H9 (cell line): ENCODE results near the gene CLPSL2. TPM values are rescaled to one million over a fixed set of nuclear protein-coding genes. Genes with fewer than 3 reads are reported as not detected.

ENCODE experiments used
- DNase-seq: peaks from one replicate; pipeline ENCODE4 v3.0.0-alpha.2; 2017
- H2AFZ ChIP-seq: one replicate; pipeline ENCODE4 v1.6.1; 2013; ENCODE audit warnings: mild to moderate bottlenecking, low read length, control low read depth, moderate library complexity
- H2AK5ac ChIP-seq: 2 replicates; pipeline ENCODE4 v1.6.1; 2013; ENCODE audit warnings: low read length, control low read depth, mixed read lengths; ENCODE audit not compliant: insufficient read length
- H2BK120ac ChIP-seq: one replicate; pipeline ENCODE4 v1.6.1; 2013; ENCODE audit warnings: low read depth, mild to moderate bottlenecking, low read length, control low read depth, inconsistent platforms; ENCODE audit not compliant: poor library complexity, severe bottlenecking
- H2BK12ac ChIP-seq: 2 replicates; pipeline ENCODE4 v1.6.1; 2013; ENCODE audit warnings: low read length, control low read depth, mixed read lengths, low read depth; ENCODE audit not compliant: insufficient read length
- H2BK15ac ChIP-seq: 2 replicates; pipeline ENCODE4 v1.6.1; 2013; ENCODE audit warnings: low read depth, low read length, control low read depth
- H2BK20ac ChIP-seq: one replicate; pipeline ENCODE4 v1.6.1; 2013; ENCODE audit warnings: low read depth, mild to moderate bottlenecking, low read length, control low read depth, inconsistent platforms; ENCODE audit not compliant: poor library complexity, severe bottlenecking
- H2BK5ac ChIP-seq: 2 replicates; pipeline ENCODE4 v1.6.1; 2013; ENCODE audit warnings: low read length, control low read depth, mixed read lengths; ENCODE audit not compliant: insufficient read length
- H3K14ac ChIP-seq: 2 replicates; pipeline ENCODE4 v1.6.1; 2013; ENCODE audit warnings: low read length, control low read depth; ENCODE audit not compliant: insufficient read depth
- H3K18ac ChIP-seq: 2 replicates; pipeline ENCODE4 v1.6.1; 2013; ENCODE audit warnings: low read depth, mild to moderate bottlenecking, mixed read lengths, low read length, control low read depth; ENCODE audit not compliant: insufficient read length
- H3K23ac ChIP-seq: 2 replicates; pipeline ENCODE4 v1.6.1; 2013; ENCODE audit warnings: low read length, control low read depth, mixed read lengths, low read depth; ENCODE audit not compliant: insufficient read length
- H3K23me2 ChIP-seq: 2 replicates; pipeline ENCODE4 v1.6.1; 2013; ENCODE audit warnings: low read depth, mild to moderate bottlenecking, mixed read lengths, low read length, control low read depth; ENCODE audit not compliant: insufficient read length, poor library complexity, severe bottlenecking
- H3K27ac ChIP-seq: 2 replicates; pipeline ENCODE4 v1.5.1; 2013; ENCODE audit warnings: low read length, control low read depth, mixed read lengths, low read depth; ENCODE audit not compliant: insufficient read length
- H3K27me3 ChIP-seq: 2 replicates; pipeline ENCODE4 v1.6.1; 2013; ENCODE audit warnings: low read length, control low read depth, inconsistent platforms; ENCODE audit not compliant: insufficient read depth
- H3K4ac ChIP-seq: 2 replicates; pipeline ENCODE4 v1.6.1; 2013; ENCODE audit warnings: low read depth, mild to moderate bottlenecking, control low read depth, inconsistent platforms, low read length, moderate library complexity
- H3K4me1 ChIP-seq: 2 replicates; pipeline ENCODE4 v1.6.1; 2013; ENCODE audit warnings: low read length, control low read depth, inconsistent platforms; ENCODE audit not compliant: insufficient read depth
- H3K4me2 ChIP-seq: 2 replicates; pipeline ENCODE4 v1.6.1; 2013; ENCODE audit warnings: low read length, control low read depth, mixed read lengths; ENCODE audit not compliant: insufficient read length, insufficient read depth
- H3K56ac ChIP-seq: 2 replicates; pipeline ENCODE4 v1.6.1; 2013; ENCODE audit warnings: low read depth, mild to moderate bottlenecking, mixed read lengths, low read length, control low read depth; ENCODE audit not compliant: insufficient read length
- H3K79me1 ChIP-seq: 2 replicates; pipeline ENCODE4 v1.6.1; 2013; ENCODE audit warnings: low read depth, mild to moderate bottlenecking, moderate library complexity, low read length, control low read depth, inconsistent platforms; ENCODE audit not compliant: insufficient read depth, poor library complexity, severe bottlenecking
- H3K79me2 ChIP-seq: 2 replicates; pipeline ENCODE4 v1.6.1; 2013; ENCODE audit warnings: low read length, control low read depth, inconsistent platforms; ENCODE audit not compliant: insufficient read depth
- H3K9ac ChIP-seq: 2 replicates; pipeline ENCODE4 v1.6.1; 2013; ENCODE audit warnings: low read length, control low read depth, mixed read lengths; ENCODE audit not compliant: insufficient read length; ENCODE audit errors: extremely low read depth
- H3K9me3 ChIP-seq: one replicate; pipeline ENCODE4 v1.6.1; 2013; ENCODE audit warnings: low read depth, low read length, inconsistent platforms; ENCODE audit not compliant: control insufficient read depth
- H3T11ph ChIP-seq: one replicate; pipeline ENCODE4 v1.6.1; 2013; ENCODE audit warnings: mild to moderate bottlenecking, low read length, control low read depth, inconsistent platforms
- H4K20me1 ChIP-seq: one replicate; pipeline ENCODE4 v1.6.1; 2013; ENCODE audit not compliant: control insufficient read depth, insufficient read length, insufficient read depth
- H4K5ac ChIP-seq: 2 replicates; pipeline ENCODE4 v1.6.1; 2013; ENCODE audit warnings: low read depth, mild to moderate bottlenecking, mixed read lengths, low read length, control low read depth; ENCODE audit not compliant: insufficient read length
- H4K8ac ChIP-seq: replicated peaks from 2 replicates; pipeline ENCODE4 v1.6.1; 2013; ENCODE audit warnings: low read length, control low read depth, mixed read lengths, low read depth; ENCODE audit not compliant: insufficient read length
- H4K91ac ChIP-seq: 2 replicates; pipeline ENCODE4 v1.6.1; 2013; ENCODE audit warnings: low read depth, mild to moderate bottlenecking, moderate library complexity, mixed read lengths, low read length, control low read depth; ENCODE audit not compliant: insufficient read length
- H3K27ac Mint-ChIP-seq, 3 experiments: 2 replicates in 2 of 3; 3 replicates in 1 of 3; pipeline ENCODE4 v1.8.0; 2020 to 2021; ENCODE audit warnings: mixed read lengths in 3 of 3, mild to moderate bottlenecking in 1 of 3, moderate library complexity in 1 of 3
- H3K27me3 Mint-ChIP-seq: 2 replicates; pipeline ENCODE4 v1.8.0; 2021; ENCODE audit warnings: low read depth, mild to moderate bottlenecking, moderate library complexity, mixed read lengths
- H3K36me3 Mint-ChIP-seq, 3 experiments: 2 replicates in 2 of 3; 3 replicates in 1 of 3; pipeline ENCODE4 v1.8.0; 2020 to 2021; ENCODE audit warnings: low read depth in 3 of 3, mixed read lengths in 3 of 3; ENCODE audit not compliant: insufficient read depth in 1 of 3
- H3K4me1 Mint-ChIP-seq, 2 experiments: 2 replicates each; pipeline ENCODE4 v1.8.0; 2020; ENCODE audit warnings: mixed read lengths in 2 of 2
- H3K4me3 Mint-ChIP-seq, 2 experiments: 2 replicates in 1 of 2; 3 replicates in 1 of 2; pipeline ENCODE4 v1.8.0; 2020 to 2021; ENCODE audit warnings: mild to moderate bottlenecking in 2 of 2, mixed read lengths in 2 of 2, moderate library complexity in 1 of 2
- H3K9me3 Mint-ChIP-seq, 2 experiments: 2 replicates in 1 of 2; 3 replicates in 1 of 2; pipeline ENCODE4 v1.8.0; 2020; ENCODE audit warnings: mild to moderate bottlenecking in 2 of 2, mixed read lengths in 2 of 2, moderate library complexity in 1 of 2
- WGBS: extraction: QIAGEN DNeasy Blood & Tissue Kit; methylation state at CpG from one replicate; pipeline ENCODE4 v1.1.7; 2013; ENCODE audit warnings: missing lambda C conversion rate, low lambda C conversion rate, mixed read lengths; ENCODE audit not compliant: insufficient read length; ENCODE audit errors: extremely low coverage; 5-methylcytosine and 5-hydroxymethylcytosine counted together
- total RNA-seq: library from RNA; stranded (reverse); gene quantifications from 2 replicates; pipeline ENCODE4 v1.2.1, GENCODE V29; 2021
- TF ChIP-seq, protein P1 (sequence below): fragments of 200-600 bp; sonication (generic); conservative IDR thresholded peaks from 3 replicates; pipeline ENCODE4 v1.8.0; 2021; ENCODE audit warnings: antibody characterized with exemption, mild to moderate bottlenecking

The CLPSL2 gene
- total RNA-seq, 1 experiment from 2014 or later: 4.4 TPM

DNA sequence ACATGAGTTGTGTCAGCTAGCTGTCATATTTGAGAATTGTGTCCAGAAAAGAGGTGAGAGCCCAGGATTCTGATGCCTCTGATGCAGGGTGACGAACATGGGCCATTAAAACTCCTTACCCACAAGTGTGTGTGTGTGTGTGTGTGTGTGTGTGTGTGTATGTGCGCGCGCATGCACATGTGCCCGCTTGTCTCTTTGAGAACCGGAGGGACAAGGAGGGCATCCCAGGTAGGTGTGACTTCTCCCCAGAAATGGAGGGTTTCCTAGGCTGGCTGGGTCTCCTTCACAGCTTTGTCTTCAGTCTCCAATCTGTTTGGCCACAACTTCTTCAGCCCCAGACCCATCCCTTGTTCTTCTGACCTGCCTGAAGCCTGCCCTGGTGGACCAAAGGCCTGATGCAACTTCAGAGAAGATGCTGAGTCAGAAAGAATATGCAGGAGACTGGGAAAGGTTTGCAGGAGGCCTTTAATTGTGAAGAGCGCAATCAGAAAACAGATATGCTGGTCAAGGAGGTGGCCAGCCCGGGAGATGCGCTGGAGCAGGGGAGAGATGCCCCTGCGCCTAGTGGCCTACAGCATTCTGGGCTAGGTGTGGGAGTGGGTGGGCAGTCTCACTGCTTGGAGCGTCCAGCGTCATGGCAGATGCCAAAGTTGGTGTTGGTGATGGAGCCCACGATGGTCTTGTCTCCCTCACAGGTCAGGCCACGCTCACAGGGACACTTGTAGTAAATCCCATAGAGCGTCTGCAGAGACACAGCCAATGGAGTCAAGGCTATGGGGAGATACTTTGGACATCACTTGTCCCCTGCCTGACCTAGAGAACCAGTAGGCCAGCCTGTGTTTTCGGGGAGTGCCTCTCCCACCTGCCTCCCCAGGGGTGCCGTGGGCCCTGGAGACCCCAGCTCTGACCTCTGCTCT is 18.4 kb downstream of the CLPSL2 start:
- no peaks in the 10 kb centered on the region for H3K9me3 Mint-ChIP-seq
- H3K27ac Mint-ChIP-seq: 0 out of 7 replicates have a peak overlapping the region, but pooled peaks of 1 of the 3 experiments have one; percentile 12
- no peak overlapping the region for H3K23ac ChIP-seq

More for the DNA sequence above, 18.4 kb downstream of the CLPSL2 start:
- Histone ChIP-seq H4K8ac (no peak overlapping the region), H3K56ac (no peak overlapping the region), H2BK5ac (no peak overlapping the region), H2BK20ac (no peak overlapping the region), H3K79me2 (no peaks in the 10 kb centered on the region), H2AK5ac (no peak overlapping the region), H3K18ac (no peak overlapping the region), H3K4me2 (no peak overlapping the region), H3K79me1 (no peaks in the 10 kb centered on the region), H2AFZ (no peak overlapping the region), H3K4ac (no peak overlapping the region), H3K14ac (no peak overlapping the region), H3K4me1 (peaks cover 5% of the 10 kb centered on the region; the same call in 1 of the 2 replicates), H2BK15ac (no peak overlapping the region), H4K5ac (no peak overlapping the region), H3K9me3 (no peaks in the 10 kb centered on the region), H2BK12ac (no peak overlapping the region), H3T11ph (no peak overlapping the region), H4K20me1 (no peaks in the 10 kb centered on the region), H3K27ac (no peak overlapping the region), H3K23me2 (no peaks in the 10 kb centered on the region), H3K27me3 (no peaks in the 10 kb centered on the region), H2BK120ac (no peak overlapping the region), H4K91ac (no peak overlapping the region), H3K9ac (no peak overlapping the region)
- peaks cover under 1% of the 10 kb centered on the region; the same call in 1 of the 2 replicates for H3K27me3 Mint-ChIP-seq
- peaks cover 12 to 17% of the 10 kb centered on the region in 2 experiments for H3K4me1 Mint-ChIP-seq
- H3K4me3 Mint-ChIP-seq: no peak overlapping the region
- peaks cover 0 to 2% (median 0%) of the 10 kb centered on the region in 3 experiments; a peak in 1 of 7 replicates for H3K36me3 Mint-ChIP-seq
- DNase-seq: no peak
- TF ChIP-seq, protein P1, sequence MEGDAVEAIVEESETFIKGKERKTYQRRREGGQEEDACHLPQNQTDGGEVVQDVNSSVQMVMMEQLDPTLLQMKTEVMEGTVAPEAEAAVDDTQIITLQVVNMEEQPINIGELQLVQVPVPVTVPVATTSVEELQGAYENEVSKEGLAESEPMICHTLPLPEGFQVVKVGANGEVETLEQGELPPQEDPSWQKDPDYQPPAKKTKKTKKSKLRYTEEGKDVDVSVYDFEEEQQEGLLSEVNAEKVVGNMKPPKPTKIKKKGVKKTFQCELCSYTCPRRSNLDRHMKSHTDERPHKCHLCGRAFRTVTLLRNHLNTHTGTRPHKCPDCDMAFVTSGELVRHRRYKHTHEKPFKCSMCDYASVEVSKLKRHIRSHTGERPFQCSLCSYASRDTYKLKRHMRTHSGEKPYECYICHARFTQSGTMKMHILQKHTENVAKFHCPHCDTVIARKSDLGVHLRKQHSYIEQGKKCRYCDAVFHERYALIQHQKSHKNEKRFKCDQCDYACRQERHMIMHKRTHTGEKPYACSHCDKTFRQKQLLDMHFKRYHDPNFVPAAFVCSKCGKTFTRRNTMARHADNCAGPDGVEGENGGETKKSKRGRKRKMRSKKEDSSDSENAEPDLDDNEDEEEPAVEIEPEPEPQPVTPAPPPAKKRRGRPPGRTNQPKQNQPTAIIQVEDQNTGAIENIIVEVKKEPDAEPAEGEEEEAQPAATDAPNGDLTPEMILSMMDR: no peak
- no CpG with 5 or more reads among the region's 17 CpGs for WGBS
